Hepatocyte (in vitro differentiated cells): ENCODE results near the gene ERFL. TPM values are rescaled to one million over a fixed set of nuclear protein-coding genes. Genes with fewer than 3 reads are reported as not detected.

Experiments used
- DNase-seq: peaks from one replicate; pipeline ENCODE4 v3.0.0-alpha.2; 2016; ENCODE audit warnings: low spot score
- H2AFZ ChIP-seq: fragments of 200-600 bp; sonication (generic); 2 replicates; pipeline ENCODE4 v1.6.0; 2016; ENCODE audit warnings: antibody characterized with exemption, mild to moderate bottlenecking
- H3K27ac ChIP-seq: fragments of 200-600 bp; sonication (generic); 2 replicates; pipeline ENCODE4 v1.5.1; 2016; ENCODE audit warnings: mild to moderate bottlenecking
- H3K27me3 ChIP-seq: fragments of 200-600 bp; sonication (generic); 2 replicates; pipeline ENCODE4 v1.6.1; 2016
- H3K36me3 ChIP-seq: fragments of 200-600 bp; sonication (generic); replicated peaks from 2 replicates; pipeline ENCODE4 v1.5.1; 2016; ENCODE audit warnings: low read depth; ENCODE audit not compliant: insufficient read depth
- H3K4me1 ChIP-seq: fragments of 200-600 bp; sonication (generic); 2 replicates; pipeline ENCODE4 v1.5.1; 2016; ENCODE audit warnings: mild to moderate bottlenecking, moderate library complexity; ENCODE audit not compliant: insufficient read depth
- H3K4me2 ChIP-seq: fragments of 200-600 bp; sonication (generic); 2 replicates; pipeline ENCODE4 v1.6.0; 2016
- H3K4me3 ChIP-seq: fragments of 200-600 bp; sonication (generic); 2 replicates; pipeline ENCODE4 v1.5.1; 2016; ENCODE audit warnings: mild to moderate bottlenecking
- H3K79me2 ChIP-seq: fragments of 200-600 bp; sonication (generic); 2 replicates; pipeline ENCODE4 v1.6.0; 2017; ENCODE audit warnings: mild to moderate bottlenecking
- H3K9me2 ChIP-seq: fragments of 200-600 bp; sonication (generic); replicated peaks from 2 replicates; pipeline ENCODE4 v1.6.0; 2017; ENCODE audit warnings: mild to moderate bottlenecking; ENCODE audit not compliant: insufficient read depth
- H3K9me3 ChIP-seq: fragments of 200-600 bp; sonication (generic); 2 replicates; pipeline ENCODE4 v1.5.1; 2016; ENCODE audit warnings: low read depth, mild to moderate bottlenecking
- H4K20me1 ChIP-seq: fragments of 200-600 bp; sonication (generic); 2 replicates; pipeline ENCODE4 v1.6.0; 2016; ENCODE audit warnings: mild to moderate bottlenecking; ENCODE audit not compliant: insufficient read depth, poor library complexity, severe bottlenecking
- CTCF ChIP-seq: fragments of 200-600 bp; sonication (generic); IDR thresholded peaks from 2 replicates; pipeline ENCODE4 v1.5.1; 2016; ENCODE audit warnings: antibody characterized with exemption, mild to moderate bottlenecking; ENCODE audit not compliant: poor library complexity
- EZH2 ChIP-seq: fragments of 200-600 bp; sonication (generic); IDR thresholded peaks from 2 replicates; pipeline ENCODE4 v1.6.1; 2016; ENCODE audit warnings: antibody characterized with exemption, mild to moderate bottlenecking, borderline replicate concordance
- EZH2phosphoT487 ChIP-seq: fragments of 200-600 bp; sonication (generic); IDR thresholded peaks from one replicate; pipeline ENCODE4 v1.6.1; 2018; ENCODE audit warnings: antibody characterized with exemption, mild to moderate bottlenecking, low read depth, moderate library complexity; ENCODE audit not compliant: unreplicated experiment, severe bottlenecking
- WGBS: methylation state at CpG from one replicate; pipeline ENCODE4 v1.1.6; 2016; ENCODE audit warnings: low lambda C conversion rate; ENCODE audit errors: missing lambda C conversion rate; 5-methylcytosine and 5-hydroxymethylcytosine counted together
- polyA plus RNA-seq: library from polyadenylated mRNA; unstranded; fragments of >200 nt; fragmentation: Nextera tagmentation; extraction: Ambion mirVana; gene quantifications from 2 replicates; pipeline ENCODE4 v1.2.1, GENCODE V29; 2016
- total RNA-seq: library from RNA; depleted of rRNA; stranded (reverse); fragments of >200 nt; gene quantifications from 2 replicates; pipeline ENCODE4 v1.2.3, GENCODE V29; 2014

ERFL gene
- total and polyA plus RNA-seq, 2 experiments from 2014 or later = 0.53 TPM; not detected in 1

DNA sequence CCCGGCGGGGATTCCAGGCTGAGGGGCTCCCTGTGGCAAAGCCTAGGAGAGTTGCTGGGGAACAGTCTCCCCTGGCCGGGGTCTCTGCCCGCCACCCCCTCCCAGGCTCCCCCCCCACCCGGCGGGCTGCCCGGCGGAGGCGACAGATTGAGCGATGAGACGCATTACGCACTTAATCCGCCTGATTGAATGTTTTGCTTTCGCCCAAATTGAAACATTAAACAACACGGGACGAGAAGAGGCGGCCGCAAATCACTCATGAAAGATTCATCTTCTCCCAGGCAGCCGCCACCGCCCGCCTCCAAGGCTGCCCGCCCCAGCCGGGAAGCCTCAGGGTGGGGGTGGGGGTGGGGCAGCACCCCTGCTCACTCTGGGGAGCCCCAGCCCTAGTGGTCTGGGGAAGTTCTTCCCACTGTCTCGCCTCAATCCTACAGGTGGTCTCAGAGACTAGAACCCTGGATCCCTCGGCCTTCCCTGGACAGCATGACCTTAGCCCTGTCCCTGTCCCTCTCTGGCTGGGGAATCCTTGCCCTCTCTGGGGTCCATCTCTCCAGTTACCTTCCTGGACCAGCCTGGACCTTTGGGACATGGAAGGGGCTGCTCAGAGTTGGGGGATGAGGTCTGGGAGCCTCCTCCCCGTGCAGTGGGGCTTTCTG is 7.6 kb upstream of the ERFL start:
- no peak overlapping the region for H2AFZ ChIP-seq
- 51% methylated on average over 21 of the region's 26 CpGs for WGBS

DNA sequence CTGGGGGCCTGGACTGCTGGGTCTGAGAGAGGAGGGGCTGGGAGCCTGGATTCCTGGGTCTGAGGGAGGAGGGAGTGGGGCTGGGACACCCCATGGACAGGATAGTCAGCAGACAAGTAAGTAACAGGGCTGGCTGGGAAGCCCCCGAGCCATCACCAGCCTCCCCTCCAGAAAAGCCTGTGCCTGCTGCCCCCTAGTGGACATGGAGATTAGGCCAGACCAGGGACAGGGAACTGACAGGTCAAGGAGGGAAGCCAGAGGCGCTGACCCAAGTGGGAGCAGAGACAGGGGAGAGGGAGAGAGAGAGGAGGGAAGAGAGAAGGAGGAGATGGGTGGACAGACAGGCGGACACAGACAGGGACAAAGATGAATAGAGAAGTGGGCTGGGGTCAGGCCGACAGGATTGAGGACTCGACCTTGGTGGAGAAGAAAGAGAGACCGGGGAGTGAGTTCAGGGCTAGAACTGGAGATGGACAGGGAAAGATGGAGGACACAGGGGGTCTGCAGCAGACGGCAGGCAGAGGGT is 6.7 kb upstream of the ERFL start:
- H3K9me2 ChIP-seq = no peaks in the 10 kb centered on the region
- no peak overlapping the region for H3K27ac ChIP-seq
- no peaks in the 10 kb centered on the region for H3K9me3 ChIP-seq
- no peak overlapping the region for H3K4me2 ChIP-seq
- H3K27me3 ChIP-seq = peaks cover 75% of the 10 kb centered on the region
- H2AFZ ChIP-seq = no peak overlapping the region
- WGBS = 29% methylated on average over 7 of the region's 7 CpGs
- peak; percentile 82 for DNase-seq
- H3K4me3 ChIP-seq = no peak overlapping the region
- no peaks in the 10 kb centered on the region for H4K20me1 ChIP-seq
- H3K79me2 ChIP-seq = no peaks in the 10 kb centered on the region
- peak; percentile 83 for TF ChIP-seq CTCF
- peak; percentile 51 for TF ChIP-seq EZH2
- no peak for TF ChIP-seq EZH2phosphoT487
- no peaks in the 10 kb centered on the region for H3K4me1 ChIP-seq
- H3K36me3 ChIP-seq = no peaks in the 10 kb centered on the region

More for the DNA sequence above, 7.6 kb upstream of the ERFL start:
- Histone ChIP-seq H3K27me3 (peaks cover 68% of the 10 kb centered on the region), H3K36me3 (no peaks in the 10 kb centered on the region), H3K27ac (no peak overlapping the region), H4K20me1 (no peaks in the 10 kb centered on the region), H3K79me2 (no peaks in the 10 kb centered on the region), H3K4me1 (no peaks in the 10 kb centered on the region), H3K4me3 (no peak overlapping the region), H3K4me2 (no peak overlapping the region), H3K9me2 (no peaks in the 10 kb centered on the region), H3K9me3 (no peaks in the 10 kb centered on the region)
- DNase-seq = no peak
- TF ChIP-seq EZH2 (no peak), CTCF (no peak), EZH2phosphoT487 (no peak)

DNA sequence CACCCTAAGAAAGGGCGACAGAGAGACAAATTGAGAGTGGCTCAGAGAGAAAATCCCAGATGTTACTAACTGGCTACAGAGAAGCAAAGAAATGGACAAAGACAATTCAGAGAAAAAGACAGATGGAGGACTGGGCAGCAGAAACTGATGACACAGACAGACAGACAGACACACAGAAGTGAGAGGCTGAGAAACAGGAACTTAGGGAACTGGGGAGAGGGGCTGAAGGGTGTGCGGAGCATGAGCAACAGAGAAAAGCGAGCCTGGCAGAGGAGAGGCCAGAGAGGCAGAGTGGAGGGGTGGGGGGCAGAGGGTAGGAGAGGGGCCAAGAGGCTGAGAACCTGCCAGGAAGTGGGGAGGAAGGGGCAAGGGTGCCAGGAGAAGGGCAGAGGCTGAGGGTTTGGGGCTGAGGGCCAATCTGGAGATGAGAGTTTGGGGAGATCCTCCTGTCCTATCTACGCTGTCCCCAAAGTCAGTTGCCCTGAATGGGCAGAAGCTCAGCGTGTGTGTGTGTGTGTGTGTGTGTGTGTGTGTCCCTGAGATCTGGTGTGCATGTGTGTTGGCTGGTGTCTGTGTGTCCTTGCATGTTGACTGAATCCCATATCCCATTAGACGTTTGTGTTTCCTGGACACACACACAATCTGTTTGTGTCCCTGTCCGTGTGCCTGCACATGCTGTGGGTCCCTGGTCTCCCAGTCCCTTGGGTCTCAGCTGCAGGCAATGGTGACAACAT is 5.6 kb upstream of the ERFL start:
- no peak overlapping the region for H2AFZ ChIP-seq
- no peak overlapping the region for H3K27ac ChIP-seq
- no peaks in the 10 kb centered on the region for H3K36me3 ChIP-seq
- no peak overlapping the region for H3K4me3 ChIP-seq
- no peak overlapping the region for H3K4me2 ChIP-seq
- 52% methylated on average over 4 of the region's 7 CpGs for WGBS
- no peak for TF ChIP-seq CTCF
- TF ChIP-seq EZH2 = no peak
- no peak for TF ChIP-seq EZH2phosphoT487
- no peaks in the 10 kb centered on the region for H3K9me3 ChIP-seq
- H3K79me2 ChIP-seq = no peaks in the 10 kb centered on the region
- H4K20me1 ChIP-seq = no peaks in the 10 kb centered on the region
- no peak for DNase-seq
- no peaks in the 10 kb centered on the region for H3K9me2 ChIP-seq
- H3K27me3 ChIP-seq = peaks cover 82% of the 10 kb centered on the region
- H3K4me1 ChIP-seq = no peaks in the 10 kb centered on the region
